Adrenal gland (tissue), 5 donors: ENCODE data around the gene STOML1.

Source experiments
- POLR2A ChIP-seq, 2 donors: fragments of 450-650 bp; IDR thresholded peaks; one replicate each; pipeline ENCODE4 v1.6.1; 2017; ENCODE audit warnings: antibody characterized with exemption in 2 of 2, mild to moderate bottlenecking in 2 of 2, moderate library complexity in 1 of 2
- TF ChIP-seq, protein P1 (sequence below), 6 experiments: fragments of 450-650 bp in 4 of 6; fragments of 200-600 bp in 2 of 6; sonication (generic) in 1 of 6; IDR thresholded peaks; 1 replicate in 5 of 6; 2 replicates in 1 of 6; pipeline versions ENCODE4 v1.5.1 to v1.8.0; 2016 to 2021; ENCODE audit warnings: antibody characterized with exemption in 6 of 6, mild to moderate bottlenecking in 2 of 6, moderate library complexity in 1 of 6
- donor health status: DM: no; HTN: no; CAD: no.

DNA sequence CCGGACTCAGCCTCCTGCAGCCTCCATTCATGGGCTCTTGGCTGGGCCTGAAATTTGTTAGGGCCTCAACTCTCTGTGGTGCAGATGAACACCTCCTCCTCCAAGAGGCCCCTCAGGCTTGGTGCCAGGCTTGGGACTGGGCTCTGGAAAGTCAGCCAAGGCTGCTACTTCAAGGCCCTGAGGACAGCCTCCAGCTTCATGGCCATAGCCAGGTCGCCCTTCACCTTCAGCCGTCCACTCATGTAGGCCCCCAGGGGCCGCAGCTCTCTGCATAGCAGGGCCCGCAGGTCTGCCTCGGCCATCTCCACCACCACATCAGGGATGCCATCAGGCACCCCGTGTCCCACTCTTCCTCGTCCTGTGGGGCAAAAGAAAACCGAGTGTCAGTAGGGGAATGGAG is 8.3 kb downstream of the STOML1 start:
- TF ChIP-seq POLR2A (IDR thresholded peaks at IDR 0.05), result no peak
- TF ChIP-seq, protein P1, sequence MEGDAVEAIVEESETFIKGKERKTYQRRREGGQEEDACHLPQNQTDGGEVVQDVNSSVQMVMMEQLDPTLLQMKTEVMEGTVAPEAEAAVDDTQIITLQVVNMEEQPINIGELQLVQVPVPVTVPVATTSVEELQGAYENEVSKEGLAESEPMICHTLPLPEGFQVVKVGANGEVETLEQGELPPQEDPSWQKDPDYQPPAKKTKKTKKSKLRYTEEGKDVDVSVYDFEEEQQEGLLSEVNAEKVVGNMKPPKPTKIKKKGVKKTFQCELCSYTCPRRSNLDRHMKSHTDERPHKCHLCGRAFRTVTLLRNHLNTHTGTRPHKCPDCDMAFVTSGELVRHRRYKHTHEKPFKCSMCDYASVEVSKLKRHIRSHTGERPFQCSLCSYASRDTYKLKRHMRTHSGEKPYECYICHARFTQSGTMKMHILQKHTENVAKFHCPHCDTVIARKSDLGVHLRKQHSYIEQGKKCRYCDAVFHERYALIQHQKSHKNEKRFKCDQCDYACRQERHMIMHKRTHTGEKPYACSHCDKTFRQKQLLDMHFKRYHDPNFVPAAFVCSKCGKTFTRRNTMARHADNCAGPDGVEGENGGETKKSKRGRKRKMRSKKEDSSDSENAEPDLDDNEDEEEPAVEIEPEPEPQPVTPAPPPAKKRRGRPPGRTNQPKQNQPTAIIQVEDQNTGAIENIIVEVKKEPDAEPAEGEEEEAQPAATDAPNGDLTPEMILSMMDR (IDR thresholded peaks at IDR 0.05), result no peak
